IMR-90 (cell line): ENCODE data around the gene PFAS. TPM values are rescaled to one million over a fixed set of nuclear protein-coding genes. Genes with fewer than 3 reads are reported as not detected.

Experiments used
- MAZ ChIP-seq: IDR thresholded peaks from 2 replicates; pipeline ENCODE4 v1.6.1; 2012; ENCODE audit warnings: low read depth, mild to moderate bottlenecking, low read length, improper control_type of control experiment, moderate library complexity, borderline replicate concordance
- polyA plus RNA-seq, 3 experiments: library from polyadenylated mRNA; depleted of rRNA; stranded (reverse); fragments of >200 nt; gene quantifications; 2 replicates each; pipeline ENCODE4 v1.2.3, GENCODE V29; 2012; ENCODE audit warnings: low replicate concordance in 1 of 3
- total RNA-seq: library from RNA; depleted of rRNA; stranded (reverse); fragments of >200 nt; gene quantifications from 2 replicates; pipeline ENCODE4 v1.2.3, GENCODE V29; 2012
- TF ChIP-seq, protein P1 (sequence below): fragments of 150-350 bp; IDR thresholded peaks from 2 replicates; pipeline ENCODE4 v1.6.1; 2017; ENCODE audit warnings: mild to moderate bottlenecking, antibody characterized with exemption, low read length, low read depth

PFAS gene
- total and polyA plus RNA-seq, 2 of the 4 experiments (the other 2 are of a cell fraction): 20.7 to 26.2 TPM

DNA sequence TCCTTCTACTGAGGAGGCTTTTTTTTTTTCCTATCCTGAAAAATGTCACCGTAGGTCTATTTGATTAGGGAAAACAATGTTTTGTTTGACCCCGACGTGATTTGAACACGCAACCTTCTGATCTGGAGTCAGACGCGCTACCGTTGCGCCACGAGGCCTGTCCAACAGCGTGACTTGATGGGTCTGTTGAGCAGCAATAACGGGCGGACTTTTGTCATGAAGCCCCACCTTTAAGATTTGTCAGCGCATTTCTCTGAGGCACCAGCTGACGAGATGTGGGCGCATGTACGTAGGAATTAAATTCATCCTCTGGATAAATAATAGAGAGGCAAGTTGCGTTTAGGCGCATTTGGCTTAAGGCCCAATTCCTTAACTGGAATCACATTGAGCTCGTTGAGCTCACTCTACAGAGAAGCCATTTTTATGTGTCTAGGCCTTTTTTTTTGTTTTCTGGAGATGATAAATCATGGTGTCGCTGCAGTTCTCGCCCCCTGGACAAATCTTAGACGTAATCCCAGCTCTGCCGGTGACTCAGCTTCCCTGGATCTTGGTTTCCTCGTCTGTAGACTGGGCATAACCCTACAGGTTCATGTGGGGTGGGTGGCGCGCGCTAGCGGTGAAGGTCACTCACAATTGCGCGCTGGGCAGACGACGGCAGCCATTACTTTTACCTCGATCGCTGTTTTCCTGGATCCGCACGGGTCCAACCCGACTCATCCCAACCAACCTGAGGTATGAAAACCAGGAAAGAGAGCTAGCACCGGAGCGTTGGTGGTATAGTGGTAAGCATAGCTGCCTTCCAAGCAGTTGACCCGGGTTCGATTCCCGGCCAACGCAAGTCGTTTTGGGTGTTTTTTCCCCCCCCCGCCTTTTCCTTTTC is 28.1 kb upstream of the PFAS start (continued):
- TF ChIP-seq, protein P1, sequence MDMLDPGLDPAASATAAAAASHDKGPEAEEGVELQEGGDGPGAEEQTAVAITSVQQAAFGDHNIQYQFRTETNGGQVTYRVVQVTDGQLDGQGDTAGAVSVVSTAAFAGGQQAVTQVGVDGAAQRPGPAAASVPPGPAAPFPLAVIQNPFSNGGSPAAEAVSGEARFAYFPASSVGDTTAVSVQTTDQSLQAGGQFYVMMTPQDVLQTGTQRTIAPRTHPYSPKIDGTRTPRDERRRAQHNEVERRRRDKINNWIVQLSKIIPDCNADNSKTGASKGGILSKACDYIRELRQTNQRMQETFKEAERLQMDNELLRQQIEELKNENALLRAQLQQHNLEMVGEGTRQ: peak; percentile 28; the same call in 1 of the 2 replicates
- peak; percentile 43; the same call in 1 of the 2 replicates for TF ChIP-seq MAZ
